Breast epithelium (tissue), 3 donors: Measurements from ENCODE around the gene PFN1.

ENCODE experiments used
- CTCF ChIP-seq, 3 donors: fragments of 450-650 bp; IDR thresholded peaks; one replicate each; pipeline ENCODE4 v1.5.1; 2016 to 2017; ENCODE audit warnings: antibody characterized with exemption in 3 of 3, mild to moderate bottlenecking in 3 of 3, moderate library complexity in 3 of 3
- POLR2A ChIP-seq: fragments of 450-650 bp; IDR thresholded peaks from one replicate; pipeline ENCODE4 v1.6.1; 2016; ENCODE audit warnings: antibody characterized with exemption, mild to moderate bottlenecking, moderate library complexity

- TF ChIP-seq POLR2A: no peak
- TF ChIP-seq CTCF (IDR thresholded peaks at IDR 0.05): no peak
Observed at GRCh38 chr17:4897198-4897687, 51.1 kb downstream of the PFN1 start.
